ENCODE data around the gene SEPTIN12.

DNA sequence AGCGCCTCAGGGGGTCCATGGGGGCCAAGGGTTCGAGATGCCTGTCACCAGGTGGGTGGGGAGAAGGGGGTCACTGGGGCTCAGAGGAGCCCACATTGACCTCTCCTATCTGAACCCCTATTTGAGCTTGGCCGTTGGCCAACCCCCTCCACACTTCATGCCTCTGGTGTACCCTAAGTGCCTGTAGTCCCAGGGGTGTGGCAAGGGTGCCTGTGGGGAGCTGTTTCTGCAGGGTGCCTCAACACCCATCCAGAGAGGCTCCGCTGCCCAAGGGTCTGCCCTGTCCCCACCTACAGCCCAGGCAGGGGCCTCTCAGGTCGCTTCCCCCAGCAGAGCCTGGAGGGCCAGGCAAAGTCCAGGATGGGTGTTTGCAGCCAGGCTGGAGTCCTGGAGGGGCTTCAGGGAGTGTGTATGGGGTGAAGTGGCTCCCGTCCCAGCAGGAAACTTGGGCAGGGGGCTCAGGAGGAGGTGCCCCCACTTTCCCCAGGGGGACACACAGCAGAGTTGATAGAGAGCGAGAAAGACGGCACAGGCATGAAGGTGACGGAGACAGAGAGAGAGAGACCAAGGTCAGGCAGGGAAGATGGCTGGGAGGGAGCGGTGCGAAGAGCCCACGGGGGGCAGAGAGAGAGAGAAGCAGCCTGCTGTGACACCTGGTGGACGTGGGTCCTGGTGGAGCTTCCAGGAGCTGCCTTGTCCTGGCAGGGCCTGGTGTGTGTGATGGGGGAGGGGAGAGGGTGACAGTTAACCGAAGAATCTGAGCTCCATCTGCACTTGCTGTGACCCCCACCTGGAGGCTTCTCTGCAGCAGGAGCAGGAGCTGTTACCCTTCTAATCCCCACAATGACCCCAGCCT is at the start of gene SEPTIN12:
- TF ChIP-seq, protein P1, sequence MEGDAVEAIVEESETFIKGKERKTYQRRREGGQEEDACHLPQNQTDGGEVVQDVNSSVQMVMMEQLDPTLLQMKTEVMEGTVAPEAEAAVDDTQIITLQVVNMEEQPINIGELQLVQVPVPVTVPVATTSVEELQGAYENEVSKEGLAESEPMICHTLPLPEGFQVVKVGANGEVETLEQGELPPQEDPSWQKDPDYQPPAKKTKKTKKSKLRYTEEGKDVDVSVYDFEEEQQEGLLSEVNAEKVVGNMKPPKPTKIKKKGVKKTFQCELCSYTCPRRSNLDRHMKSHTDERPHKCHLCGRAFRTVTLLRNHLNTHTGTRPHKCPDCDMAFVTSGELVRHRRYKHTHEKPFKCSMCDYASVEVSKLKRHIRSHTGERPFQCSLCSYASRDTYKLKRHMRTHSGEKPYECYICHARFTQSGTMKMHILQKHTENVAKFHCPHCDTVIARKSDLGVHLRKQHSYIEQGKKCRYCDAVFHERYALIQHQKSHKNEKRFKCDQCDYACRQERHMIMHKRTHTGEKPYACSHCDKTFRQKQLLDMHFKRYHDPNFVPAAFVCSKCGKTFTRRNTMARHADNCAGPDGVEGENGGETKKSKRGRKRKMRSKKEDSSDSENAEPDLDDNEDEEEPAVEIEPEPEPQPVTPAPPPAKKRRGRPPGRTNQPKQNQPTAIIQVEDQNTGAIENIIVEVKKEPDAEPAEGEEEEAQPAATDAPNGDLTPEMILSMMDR (conservative IDR thresholded peaks at IDR 0.05; ENCODE audit: low read depth, low read length) = no peak
- TF ChIP-seq EZH2 (IDR thresholded peaks at IDR 0.05; ENCODE audit: borderline replicate concordance, low read depth, low read length, poor library complexity, severe bottlenecking) = no peak

Measured in A673 (cell line).